Tibial artery (tissue), 4 donors: ENCODE measurements around the gene OMP.
A peak's percentile ranks its signal among the peaks of the same experiment; 100 is the strongest.

Experiments
- DNase-seq, 2 donors: peaks; one replicate each; pipeline ENCODE4 v3.0.0-alpha.2; 2019
- H3K27ac ChIP-seq, 2 donors: fragments of 200-600 bp; sonication (generic) in 1 of 2; 1 replicate in 1 of 2; 2 replicates in 1 of 2; pipeline ENCODE4 v1.5.1; 2018 to 2019; ENCODE audit warnings: mild to moderate bottlenecking in 1 of 2
- H3K27me3 ChIP-seq, 2 donors: fragments of 200-600 bp; sonication (generic) in 1 of 2; one replicate each; pipeline versions ENCODE4 v1.5.1 to v1.6.0; 2016 to 2019
- H3K36me3 ChIP-seq, 3 donors: fragments of 200-600 bp; sonication (generic) in 2 of 3; one replicate each; pipeline ENCODE4 v1.5.1; 2016 to 2019; ENCODE audit warnings: mild to moderate bottlenecking in 2 of 3
- H3K4me1 ChIP-seq, 4 donors: fragments of 200-600 bp; sonication (generic) in 2 of 4; 1 replicate in 3 of 4; 2 replicates in 1 of 4; pipeline ENCODE4 v1.5.1; 2016 to 2019
- H3K4me3 ChIP-seq, 2 donors: fragments of 200-600 bp; sonication (generic) in 1 of 2; 1 replicate in 1 of 2; 2 replicates in 1 of 2; pipeline ENCODE4 v1.5.1; 2018 to 2019; ENCODE audit warnings: mild to moderate bottlenecking in 2 of 2
- H3K9me3 ChIP-seq, 3 donors: fragments of 200-600 bp; sonication (generic) in 1 of 3; one replicate each; pipeline ENCODE4 v1.5.1; 2016 to 2019
- intact Hi-C: fragments of 100-400 bp; cut with DNase I; formaldehyde crosslinking; loops from one replicate; pipeline ENCODE4 v1.15.0; 2023; ENCODE audit warnings: low total_unique reads
- TF ChIP-seq, protein P1 (sequence below), 2 experiments: fragments of 200-600 bp in 1 of 2; fragments of 450-650 bp in 1 of 2; IDR thresholded peaks; one replicate each; pipeline ENCODE4 v1.5.1; 2017 to 2019; ENCODE audit warnings: antibody characterized with exemption in 2 of 2, mild to moderate bottlenecking in 1 of 2, moderate library complexity in 1 of 2

Gene OMP

DNA sequence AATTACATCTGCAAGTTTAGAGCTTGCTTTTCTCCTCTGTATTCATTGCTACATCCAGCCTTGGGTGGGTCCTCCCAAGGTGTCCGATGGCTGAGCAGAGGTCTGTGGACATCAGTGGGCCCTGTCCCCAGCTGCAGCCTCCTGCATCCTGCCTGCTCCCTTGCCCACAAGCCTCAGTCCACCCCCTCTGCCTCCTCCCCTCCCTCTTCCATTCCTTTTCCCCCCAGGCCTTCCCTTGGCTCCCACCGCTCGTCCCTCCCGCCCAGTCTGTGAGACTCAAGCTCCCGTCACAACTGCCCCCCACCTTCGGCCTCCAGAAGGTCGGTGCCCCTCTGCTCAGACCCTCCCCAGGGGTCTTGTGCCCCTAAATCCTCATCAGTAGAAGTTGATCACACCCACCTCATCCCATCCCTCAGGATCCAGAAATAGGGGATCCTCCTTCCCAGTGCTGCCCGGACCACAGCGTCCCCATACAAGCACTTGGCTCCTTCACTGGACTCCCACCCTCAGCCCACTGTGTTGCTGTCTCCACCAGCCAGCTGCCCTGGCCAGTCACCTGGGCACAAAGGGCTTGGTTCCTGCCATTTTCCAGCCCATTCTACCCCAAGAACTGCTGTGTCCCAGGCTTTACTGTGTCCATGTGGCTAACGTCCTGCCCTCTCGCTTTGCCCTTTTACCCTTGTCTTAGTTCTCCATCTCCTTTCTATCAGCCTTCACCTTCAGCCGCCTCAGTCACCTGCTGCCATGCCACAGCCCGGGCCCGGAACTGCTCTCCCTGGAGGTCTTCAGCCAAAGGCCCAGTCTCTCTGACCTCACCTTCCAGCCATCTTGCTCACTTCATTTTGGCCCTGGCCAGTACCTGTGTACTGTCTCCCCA, 2.2 kb upstream of the OMP start:
- H3K9me3 ChIP-seq: no peaks in the 10 kb centered on the region
- peak in 1 of 2 donors; percentile 59 for DNase-seq
- intact Hi-C loops: no loop called here
- no peaks in the 10 kb centered on the region for H3K4me1 ChIP-seq
- H3K27me3 ChIP-seq: no peaks in the 10 kb centered on the region
- H3K4me3 ChIP-seq: no peak overlapping the region
- TF ChIP-seq, protein P1, sequence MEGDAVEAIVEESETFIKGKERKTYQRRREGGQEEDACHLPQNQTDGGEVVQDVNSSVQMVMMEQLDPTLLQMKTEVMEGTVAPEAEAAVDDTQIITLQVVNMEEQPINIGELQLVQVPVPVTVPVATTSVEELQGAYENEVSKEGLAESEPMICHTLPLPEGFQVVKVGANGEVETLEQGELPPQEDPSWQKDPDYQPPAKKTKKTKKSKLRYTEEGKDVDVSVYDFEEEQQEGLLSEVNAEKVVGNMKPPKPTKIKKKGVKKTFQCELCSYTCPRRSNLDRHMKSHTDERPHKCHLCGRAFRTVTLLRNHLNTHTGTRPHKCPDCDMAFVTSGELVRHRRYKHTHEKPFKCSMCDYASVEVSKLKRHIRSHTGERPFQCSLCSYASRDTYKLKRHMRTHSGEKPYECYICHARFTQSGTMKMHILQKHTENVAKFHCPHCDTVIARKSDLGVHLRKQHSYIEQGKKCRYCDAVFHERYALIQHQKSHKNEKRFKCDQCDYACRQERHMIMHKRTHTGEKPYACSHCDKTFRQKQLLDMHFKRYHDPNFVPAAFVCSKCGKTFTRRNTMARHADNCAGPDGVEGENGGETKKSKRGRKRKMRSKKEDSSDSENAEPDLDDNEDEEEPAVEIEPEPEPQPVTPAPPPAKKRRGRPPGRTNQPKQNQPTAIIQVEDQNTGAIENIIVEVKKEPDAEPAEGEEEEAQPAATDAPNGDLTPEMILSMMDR (IDR thresholded peaks at IDR 0.05): no peak
- no peak overlapping the region for H3K27ac ChIP-seq
- H3K36me3 ChIP-seq: peaks cover 0 to 8% (median 0%) of the 10 kb centered on the region in 3 donors

DNA sequence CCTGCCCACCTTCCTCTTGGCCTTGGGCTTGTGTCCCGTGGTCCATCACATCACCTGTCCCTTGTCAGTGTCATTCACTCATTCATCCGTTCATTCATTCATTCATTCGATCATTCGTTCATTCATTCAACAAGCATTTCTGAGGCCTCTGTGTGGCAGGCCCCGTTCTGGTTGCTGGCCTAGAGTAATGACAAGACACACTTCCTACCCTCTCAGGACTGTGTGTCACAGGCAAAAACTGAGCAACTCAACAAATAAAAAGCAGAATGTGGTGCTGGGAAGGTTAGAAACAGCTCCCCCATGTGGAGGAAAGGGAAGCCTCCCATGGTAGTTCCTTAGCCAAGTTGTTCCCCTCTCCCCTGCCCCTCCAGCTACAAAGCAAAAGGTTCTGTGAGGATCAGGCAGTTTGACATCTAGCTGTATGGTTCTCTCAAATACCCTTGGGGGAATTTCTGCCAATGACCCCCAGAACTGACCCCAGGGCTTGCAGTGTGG, 1.6 kb upstream of the OMP start:
- Histone ChIP-seq H3K4me3 (no peak overlapping the region), H3K4me1 (no peaks in the 10 kb centered on the region), H3K27ac (no peak overlapping the region), H3K36me3 (peaks cover 0 to 8% (median 0%) of the 10 kb centered on the region in 3 donors), H3K27me3 (no peaks in the 10 kb centered on the region), H3K9me3 (no peaks in the 10 kb centered on the region)
- intact Hi-C loops: no loop called here
- DNase-seq: no peak
- TF ChIP-seq, protein P1 (IDR thresholded peaks at IDR 0.05): no peak

DNA sequence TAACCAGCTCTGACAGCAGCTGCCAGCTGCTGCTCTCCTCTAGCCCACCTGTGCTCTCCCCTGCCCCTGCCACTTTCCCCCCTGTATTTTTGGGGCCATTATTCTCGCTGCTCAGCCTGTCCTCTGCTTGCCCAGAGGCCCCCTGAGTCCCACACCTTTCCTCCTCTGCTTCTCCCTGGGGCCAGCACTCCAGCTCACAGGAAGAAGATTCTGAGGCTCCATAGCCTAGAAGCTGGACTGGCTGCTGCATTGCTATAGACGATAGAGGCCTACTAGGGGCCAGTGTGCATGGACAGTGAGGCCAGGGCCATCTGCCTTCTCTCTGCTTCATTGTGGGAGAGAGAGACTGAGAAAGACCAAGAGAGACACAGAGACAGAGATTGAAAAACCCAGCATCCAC, 679 bp downstream of the OMP start:
- peaks cover 0 to 8% (median 0%) of the 10 kb centered on the region in 3 donors for H3K36me3 ChIP-seq
- H3K4me1 ChIP-seq: peaks cover 0 to 11% (median 6%) of the 10 kb centered on the region in 4 donors
- DNase-seq: no peak
- TF ChIP-seq, protein P1 (IDR thresholded peaks at IDR 0.05): no peak
- H3K9me3 ChIP-seq: no peaks in the 10 kb centered on the region
- H3K27me3 ChIP-seq: no peaks in the 10 kb centered on the region
- no peak overlapping the region for H3K4me3 ChIP-seq
- no peak overlapping the region for H3K27ac ChIP-seq
- intact Hi-C loops: no loop called here

DNA sequence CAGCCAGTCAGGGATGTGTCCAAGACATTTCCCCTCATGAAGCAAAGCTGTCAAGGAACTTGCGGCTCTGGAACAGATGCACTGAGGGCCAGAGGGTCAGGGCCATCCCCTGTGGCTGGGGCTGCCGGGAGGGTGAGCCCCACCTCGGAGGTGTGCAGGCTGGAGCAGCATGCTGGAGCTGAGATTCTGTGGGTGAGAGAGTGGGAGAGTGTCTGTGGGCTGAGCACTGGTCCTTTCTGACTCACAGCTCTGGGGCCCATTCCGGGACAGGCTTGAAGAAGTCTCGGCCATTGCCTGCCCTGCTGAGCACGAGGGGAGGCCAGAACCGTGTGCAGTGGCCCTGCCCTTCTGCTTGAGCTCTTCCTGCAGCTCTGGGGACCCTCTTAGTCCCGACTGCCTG, 2.1 kb downstream of the OMP start:
- Histone ChIP-seq H3K4me1 (peaks cover 0 to 11% (median 6%) of the 10 kb centered on the region in 4 donors), H3K36me3 (peaks cover 0 to 8% (median 0%) of the 10 kb centered on the region in 3 donors), H3K9me3 (no peaks in the 10 kb centered on the region), H3K27ac (no peak overlapping the region), H3K4me3 (no peak overlapping the region), H3K27me3 (no peaks in the 10 kb centered on the region)
- TF ChIP-seq, protein P1 (IDR thresholded peaks at IDR 0.05): no peak
- intact Hi-C loops: no loop called here
- no peak for DNase-seq

DNA sequence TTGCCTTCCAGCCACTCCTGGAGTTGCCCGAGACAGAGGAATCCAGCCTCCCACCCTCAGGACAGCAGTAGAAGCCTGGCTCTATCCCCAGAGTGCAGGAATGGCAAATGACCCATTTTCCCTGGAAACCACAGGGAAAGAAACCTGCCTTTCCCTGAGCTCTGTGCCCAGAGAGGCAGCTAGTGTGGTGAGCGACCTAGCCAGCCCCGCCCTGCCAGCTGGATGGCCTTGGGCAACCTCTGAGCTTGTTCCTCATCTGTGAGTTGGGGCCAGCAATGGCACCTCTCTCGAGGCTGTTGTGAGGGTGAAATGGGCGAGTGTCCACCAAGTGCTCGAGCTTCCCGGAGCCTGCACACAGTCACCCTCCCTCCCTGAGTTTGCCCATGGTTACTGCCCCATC, 3.7 kb downstream of the OMP start:
- TF ChIP-seq, protein P1 (IDR thresholded peaks at IDR 0.05): no peak
- H3K4me3 ChIP-seq: no peak overlapping the region
- no peaks in the 10 kb centered on the region for H3K27me3 ChIP-seq
- intact Hi-C loops: no loop called here
- H3K9me3 ChIP-seq: no peaks in the 10 kb centered on the region
- no peak for DNase-seq
- peaks cover 0 to 8% (median 0%) of the 10 kb centered on the region in 3 donors for H3K36me3 ChIP-seq
- peaks cover 0 to 11% (median 6%) of the 10 kb centered on the region in 4 donors for H3K4me1 ChIP-seq
- H3K27ac ChIP-seq: no peak overlapping the region
